ENCODE data around the gene HEXIM1. TPM values are rescaled to one million over a fixed set of nuclear protein-coding genes. Genes with fewer than 3 reads are reported as not detected.

Gene HEXIM1
- polyA plus RNA-seq, 1 donor = 36.1 TPM

DNA sequence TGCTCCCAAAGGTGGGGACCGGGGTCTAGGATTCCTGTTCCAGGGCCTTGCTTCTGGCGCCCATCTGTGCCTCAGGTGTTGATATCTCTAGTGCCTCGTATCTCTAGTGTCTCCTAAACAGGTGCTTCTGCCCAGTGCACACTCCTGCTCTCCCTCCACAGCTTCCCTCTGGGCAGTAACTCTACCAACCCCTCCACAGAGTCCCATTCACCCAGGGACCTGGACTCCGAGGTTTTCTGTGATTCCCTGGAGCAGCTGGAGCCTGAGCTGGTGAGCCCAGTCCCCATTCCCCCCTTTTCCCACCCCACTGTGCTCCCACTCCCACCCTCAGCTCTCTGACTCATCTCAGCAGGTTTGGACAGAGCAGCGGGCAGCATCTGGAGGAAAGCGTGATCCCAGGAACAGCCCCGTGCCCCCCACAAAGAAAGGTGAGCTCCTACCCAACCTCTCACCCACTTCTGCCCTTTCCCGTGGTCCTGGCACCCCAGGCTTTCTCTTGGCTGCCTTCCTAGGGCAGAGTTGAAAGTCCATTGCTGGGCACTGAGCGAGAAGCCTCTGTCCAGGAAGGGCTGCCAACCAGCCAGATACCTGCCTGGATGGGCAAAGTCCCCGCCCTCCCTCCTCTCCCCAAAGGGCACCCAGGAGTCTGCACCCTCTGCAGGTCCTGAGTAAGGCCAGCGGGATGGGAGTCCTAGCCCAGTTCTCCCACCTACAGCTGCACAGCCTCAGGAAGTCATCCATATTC lies 10.5 kb upstream of the HEXIM1 start:
- no peak for DNase-seq
- WGBS (ENCODE audit: insufficient coverage, low lambda C conversion rate) = no CpG with 5 or more reads among the region's 11 CpGs
- H3K4me3 ChIP-seq (ENCODE audit: low read length) = no peak overlapping the region

DNA sequence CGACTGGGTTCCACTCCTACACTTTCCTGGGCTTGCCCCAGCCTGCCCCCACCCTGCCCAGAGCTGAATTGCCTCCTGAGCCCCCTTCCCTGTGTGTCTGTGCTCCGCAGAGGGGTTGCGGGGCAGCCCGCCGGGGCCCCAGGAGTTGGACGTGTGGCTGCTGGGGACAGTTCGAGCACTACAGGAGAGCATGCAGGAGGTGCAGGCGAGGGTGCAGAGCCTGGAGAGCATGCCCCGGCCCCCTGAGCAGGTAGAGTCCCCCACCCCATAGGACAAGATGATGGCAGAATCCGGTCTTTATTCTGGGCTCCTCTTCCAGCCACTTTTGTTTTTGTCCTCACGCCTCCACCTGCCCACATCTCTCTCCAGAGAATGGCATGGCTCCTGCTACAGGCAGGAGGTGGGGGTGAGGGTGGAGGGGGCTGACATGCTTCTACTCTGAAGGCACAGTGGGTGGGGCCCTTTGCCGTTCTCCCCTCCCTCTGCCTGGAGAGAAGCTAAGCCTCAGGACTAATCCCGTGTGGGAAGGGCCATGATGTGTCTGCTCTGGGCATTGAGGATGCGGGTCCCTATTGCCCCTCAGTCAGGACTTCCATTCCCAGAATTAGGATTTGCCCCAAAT lies 9.3 kb upstream of the HEXIM1 start:
- no peak for DNase-seq
- WGBS (ENCODE audit: insufficient coverage, low lambda C conversion rate) = no CpG with 5 or more reads among the region's 14 CpGs

More for the DNA sequence above, 10.5 kb upstream of the HEXIM1 start:
- Histone ChIP-seq H3K36me3 (ENCODE audit: control insufficient read depth, insufficient read depth, low read length) (peaks cover 4% of the 10 kb centered on the region), H3K27ac (ENCODE audit: low read length) (no peak overlapping the region), H3K27me3 (ENCODE audit: control insufficient read depth, insufficient read depth, low read length) (no peaks in the 10 kb centered on the region), H3K9me3 (ENCODE audit: control insufficient read depth, low read depth, low read length) (peaks cover 7% of the 10 kb centered on the region), H3K4me1 (ENCODE audit: control insufficient read depth, insufficient read depth, low read length) (peaks cover 12% of the 10 kb centered on the region)

DNA sequence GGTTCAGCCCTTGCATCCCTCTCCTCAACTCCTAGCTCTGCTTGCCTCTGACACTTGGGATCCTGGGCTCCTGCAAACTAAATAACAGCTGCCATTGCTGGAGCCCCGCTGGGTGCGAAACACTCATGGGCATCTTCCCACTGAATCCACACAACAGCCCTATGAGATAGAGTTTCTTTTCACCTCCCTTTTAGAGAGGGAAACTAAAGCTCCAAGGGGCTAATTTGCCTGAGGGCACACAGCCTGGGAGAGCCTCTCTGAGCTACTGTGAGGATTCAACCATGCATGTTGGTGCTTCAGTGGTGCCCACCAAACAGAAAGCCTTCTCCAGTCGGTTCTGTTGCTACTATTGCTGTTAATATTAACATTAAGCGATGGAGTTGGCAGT lies 8.7 kb upstream of the HEXIM1 start:
- H3K9me3 ChIP-seq (ENCODE audit: control insufficient read depth, low read depth, low read length) = no peaks in the 10 kb centered on the region
- no peak for DNase-seq
- peaks cover 4% of the 10 kb centered on the region for H3K36me3 ChIP-seq (ENCODE audit: control insufficient read depth, insufficient read depth, low read length)
- no peaks in the 10 kb centered on the region for H3K27me3 ChIP-seq (ENCODE audit: control insufficient read depth, insufficient read depth, low read length)
- no peak overlapping the region for H3K27ac ChIP-seq (ENCODE audit: low read length)
- H3K4me1 ChIP-seq (ENCODE audit: control insufficient read depth, insufficient read depth, low read length) = peaks cover 21% of the 10 kb centered on the region
- WGBS (ENCODE audit: insufficient coverage, low lambda C conversion rate) = no CpG with 5 or more reads among the region's 4 CpGs
- H3K4me3 ChIP-seq (ENCODE audit: low read length) = no peak overlapping the region

More for the DNA sequence above, 9.3 kb upstream of the HEXIM1 start:
- Histone ChIP-seq H3K4me1 (ENCODE audit: control insufficient read depth, insufficient read depth, low read length) (peaks cover 18% of the 10 kb centered on the region), H3K27me3 (ENCODE audit: control insufficient read depth, insufficient read depth, low read length) (no peaks in the 10 kb centered on the region), H3K4me3 (ENCODE audit: low read length) (no peak overlapping the region), H3K36me3 (ENCODE audit: control insufficient read depth, insufficient read depth, low read length) (peaks cover 4% of the 10 kb centered on the region), H3K9me3 (ENCODE audit: control insufficient read depth, low read depth, low read length) (no peaks in the 10 kb centered on the region), H3K27ac (ENCODE audit: low read length) (no peak overlapping the region)

DNA sequence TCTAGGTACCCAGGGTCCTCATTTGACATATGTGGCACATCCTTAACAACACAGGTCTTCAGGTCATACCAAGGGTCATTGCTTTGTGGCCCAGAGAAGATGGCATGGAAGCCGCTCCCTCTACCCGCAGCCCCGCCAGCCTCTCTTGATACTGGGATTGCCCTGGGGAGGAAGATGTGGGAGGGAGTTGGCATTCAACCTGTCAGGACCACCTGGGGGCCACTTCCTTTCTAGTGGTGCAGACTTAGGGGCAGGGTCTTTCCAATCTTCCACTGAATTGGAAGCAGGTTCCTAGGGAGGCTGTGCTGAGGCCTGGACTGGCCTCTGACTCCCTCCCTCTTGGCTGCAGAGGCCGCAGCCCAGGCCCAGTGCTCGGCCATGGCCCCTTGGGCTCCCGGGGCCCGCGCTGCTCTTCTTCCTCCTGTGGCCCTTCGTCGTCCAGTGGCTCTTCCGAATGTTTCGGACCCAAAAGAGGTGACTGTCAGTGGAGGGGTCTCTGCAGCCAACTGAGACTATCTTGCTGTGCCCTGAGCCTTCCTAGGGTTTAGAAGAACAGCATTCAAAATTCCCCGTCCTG lies 5.1 kb upstream of the HEXIM1 start:
- no peak overlapping the region for H3K4me3 ChIP-seq (ENCODE audit: low read length)
- WGBS (ENCODE audit: insufficient coverage, low lambda C conversion rate) = 100% methylated on average over 1 of the region's 13 CpGs
- H3K27ac ChIP-seq (ENCODE audit: low read length) = peak overlapping the region; percentile 75
- no peaks in the 10 kb centered on the region for H3K27me3 ChIP-seq (ENCODE audit: control insufficient read depth, insufficient read depth, low read length)
- no peaks in the 10 kb centered on the region for H3K9me3 ChIP-seq (ENCODE audit: control insufficient read depth, low read depth, low read length)
- peaks cover under 1% of the 10 kb centered on the region for H3K36me3 ChIP-seq (ENCODE audit: control insufficient read depth, insufficient read depth, low read length)
- peaks cover 29% of the 10 kb centered on the region for H3K4me1 ChIP-seq (ENCODE audit: control insufficient read depth, insufficient read depth, low read length)
- no peak for DNase-seq

DNA sequence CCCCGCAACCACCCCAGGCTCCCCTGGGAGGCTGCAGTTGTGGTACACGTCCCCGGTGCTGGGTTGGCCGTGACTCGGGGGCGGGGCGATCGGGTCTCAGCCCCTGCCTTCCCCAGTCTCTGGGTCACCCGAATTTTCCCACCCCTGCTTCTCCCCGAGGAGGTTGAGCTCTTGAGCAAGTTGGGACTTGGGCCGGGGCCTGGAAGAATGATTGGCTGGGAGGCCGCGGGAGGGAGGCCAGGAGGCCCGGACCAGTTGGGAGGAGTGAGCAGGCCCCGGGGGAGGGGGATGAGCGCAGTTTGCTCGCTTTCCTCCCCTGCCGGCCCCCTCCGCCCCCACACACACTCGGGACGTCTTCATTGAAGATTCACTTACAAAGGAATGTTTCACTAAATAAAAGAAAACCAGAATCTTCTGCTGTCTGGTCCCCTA lies 4.5 kb upstream of the HEXIM1 start:
- no peaks in the 10 kb centered on the region for H3K27me3 ChIP-seq (ENCODE audit: control insufficient read depth, insufficient read depth, low read length)
- peak overlapping the region; percentile 47 for H3K4me3 ChIP-seq (ENCODE audit: low read length)
- peak overlapping the region; percentile 75 for H3K27ac ChIP-seq (ENCODE audit: low read length)
- peaks cover 29% of the 10 kb centered on the region for H3K4me1 ChIP-seq (ENCODE audit: control insufficient read depth, insufficient read depth, low read length)
- no peaks in the 10 kb centered on the region for H3K9me3 ChIP-seq (ENCODE audit: control insufficient read depth, low read depth, low read length)
- no CpG with 5 or more reads among the region's 21 CpGs for WGBS (ENCODE audit: insufficient coverage, low lambda C conversion rate)
- DNase-seq = peak in 1 of 2 donors; percentile 61
- H3K36me3 ChIP-seq (ENCODE audit: control insufficient read depth, insufficient read depth, low read length) = no peaks in the 10 kb centered on the region

DNA sequence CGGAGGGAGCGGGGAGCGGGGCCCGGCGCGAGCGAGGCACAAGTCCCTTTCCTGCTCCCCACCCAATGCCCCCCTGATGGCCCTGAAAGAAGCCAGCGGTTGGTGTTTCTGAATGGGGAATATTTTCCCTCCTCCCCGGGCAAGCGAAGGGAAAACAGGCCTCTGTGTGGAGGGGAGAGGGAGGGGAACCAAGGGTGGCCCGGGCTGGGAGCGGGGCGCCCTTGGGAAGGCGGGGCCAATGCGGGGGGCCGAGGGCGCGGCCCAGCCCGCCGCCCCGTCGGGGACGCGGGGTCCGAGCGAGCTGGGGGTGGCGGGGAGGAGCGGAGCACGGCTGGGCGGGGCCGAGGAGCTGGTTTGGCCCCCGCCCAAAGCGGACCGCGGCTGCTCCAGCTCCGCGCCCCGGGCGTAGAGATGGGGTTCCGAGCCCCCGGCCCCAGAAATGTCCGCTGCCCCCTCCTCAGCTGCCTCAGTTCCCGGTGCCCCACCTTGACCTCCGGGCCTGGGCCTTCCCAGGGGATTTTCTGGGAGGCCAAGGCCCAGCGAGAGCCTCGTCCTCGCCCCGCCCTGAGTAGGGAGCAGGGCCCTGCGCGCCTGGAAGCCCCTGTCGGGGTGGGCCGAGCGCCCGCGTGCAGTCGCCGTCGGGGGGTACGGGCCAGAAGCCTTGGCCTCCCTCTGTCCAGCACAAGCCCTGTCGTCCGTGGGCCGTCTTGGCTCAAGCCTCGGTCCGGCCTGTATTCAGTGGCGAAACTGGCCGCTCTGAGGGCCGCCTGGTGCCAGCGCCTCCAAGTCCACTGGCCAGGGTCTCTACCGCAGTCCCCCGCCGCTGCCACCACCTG lies 3.9 kb upstream of the HEXIM1 start:
- Histone ChIP-seq H3K4me1 (ENCODE audit: control insufficient read depth, insufficient read depth, low read length) (peaks cover 29% of the 10 kb centered on the region), H3K27me3 (ENCODE audit: control insufficient read depth, insufficient read depth, low read length) (no peaks in the 10 kb centered on the region), H3K9me3 (ENCODE audit: control insufficient read depth, low read depth, low read length) (no peaks in the 10 kb centered on the region), H3K27ac (ENCODE audit: low read length) (peak overlapping the region; percentile 75), H3K4me3 (ENCODE audit: low read length) (peak overlapping the region; percentile 47), H3K36me3 (ENCODE audit: control insufficient read depth, insufficient read depth, low read length) (no peaks in the 10 kb centered on the region)
- WGBS (ENCODE audit: insufficient coverage, low lambda C conversion rate) = no CpG with 5 or more reads among the region's 71 CpGs
- peak in 1 of 2 donors; percentile 74 for DNase-seq

DNA sequence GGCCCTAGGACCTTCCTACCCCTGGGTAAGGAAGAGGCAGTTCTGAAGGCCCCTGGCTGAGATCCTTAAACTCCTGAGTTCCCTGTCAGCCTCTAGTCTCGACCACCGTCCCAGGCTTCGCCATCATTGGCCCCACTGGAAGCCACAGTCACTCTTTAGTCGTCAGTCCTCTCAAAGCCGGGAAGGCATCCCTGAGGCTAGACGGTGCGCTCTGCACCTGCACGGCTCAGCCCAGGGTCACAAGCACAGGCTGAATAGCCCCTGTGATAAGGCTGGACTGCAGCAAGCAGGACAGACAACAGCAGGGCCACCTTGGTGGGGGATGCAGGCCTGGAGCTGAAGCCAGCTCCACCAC lies 3.3 kb upstream of the HEXIM1 start:
- WGBS (ENCODE audit: insufficient coverage, low lambda C conversion rate) = no CpG with 5 or more reads among the region's 8 CpGs
- Histone ChIP-seq H3K4me3 (ENCODE audit: low read length) (peak overlapping the region; percentile 47), H3K4me1 (ENCODE audit: control insufficient read depth, insufficient read depth, low read length) (peaks cover 29% of the 10 kb centered on the region), H3K27me3 (ENCODE audit: control insufficient read depth, insufficient read depth, low read length) (no peaks in the 10 kb centered on the region), H3K36me3 (ENCODE audit: control insufficient read depth, insufficient read depth, low read length) (no peaks in the 10 kb centered on the region), H3K9me3 (ENCODE audit: control insufficient read depth, low read depth, low read length) (no peaks in the 10 kb centered on the region), H3K27ac (ENCODE audit: low read length) (peak overlapping the region; percentile 69)
- DNase-seq = peak in 1 of 2 donors; percentile 18

DNA sequence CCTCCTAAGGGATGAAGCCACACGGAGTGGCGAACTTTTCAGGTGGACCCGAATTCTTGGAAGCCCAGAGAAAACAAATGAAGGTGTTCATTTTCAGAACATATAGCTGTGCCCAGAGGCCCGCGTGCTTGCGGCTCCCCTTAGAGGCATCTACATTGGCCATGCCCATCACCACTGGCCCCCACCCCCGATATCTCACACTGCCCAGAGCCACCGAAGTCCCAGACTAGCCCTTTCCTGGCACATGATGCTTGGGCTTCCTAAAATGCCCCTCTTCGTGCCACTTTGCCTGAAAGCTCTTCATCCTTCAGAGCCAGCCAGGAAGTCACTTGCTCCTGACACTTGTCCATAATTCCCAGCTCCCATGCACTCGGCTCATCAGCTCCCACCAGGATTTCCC lies 2.1 kb upstream of the HEXIM1 start:
- no peaks in the 10 kb centered on the region for H3K9me3 ChIP-seq (ENCODE audit: control insufficient read depth, low read depth, low read length)
- H3K36me3 ChIP-seq (ENCODE audit: control insufficient read depth, insufficient read depth, low read length) = no peaks in the 10 kb centered on the region
- peak in 1 of 2 donors; percentile 12 for DNase-seq
- no peak overlapping the region for H3K4me3 ChIP-seq (ENCODE audit: low read length)
- no CpG with 5 or more reads among the region's 10 CpGs for WGBS (ENCODE audit: insufficient coverage, low lambda C conversion rate)
- peaks cover 34% of the 10 kb centered on the region for H3K4me1 ChIP-seq (ENCODE audit: control insufficient read depth, insufficient read depth, low read length)
- H3K27me3 ChIP-seq (ENCODE audit: control insufficient read depth, insufficient read depth, low read length) = no peaks in the 10 kb centered on the region
- H3K27ac ChIP-seq (ENCODE audit: low read length) = peak overlapping the region; percentile 92

DNA sequence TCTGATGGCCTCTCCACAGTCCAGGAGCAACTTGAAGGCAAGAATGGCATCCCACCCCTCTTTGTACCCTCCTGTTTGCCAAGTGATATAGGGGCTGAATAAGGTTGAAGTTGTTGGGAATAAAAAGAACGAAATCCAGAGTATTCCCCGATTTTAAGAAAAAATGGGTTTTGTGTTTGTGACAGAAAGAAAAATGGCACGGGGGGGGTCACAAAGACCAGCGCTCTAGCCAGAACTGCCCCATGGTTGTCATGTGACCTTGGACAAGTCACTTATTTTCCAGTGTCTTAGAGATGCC lies 1.7 kb upstream of the HEXIM1 start:
- no peaks in the 10 kb centered on the region for H3K9me3 ChIP-seq (ENCODE audit: control insufficient read depth, low read depth, low read length)
- H3K4me1 ChIP-seq (ENCODE audit: control insufficient read depth, insufficient read depth, low read length) = peaks cover 38% of the 10 kb centered on the region
- H3K4me3 ChIP-seq (ENCODE audit: low read length) = peak overlapping the region; percentile 62
- H3K27me3 ChIP-seq (ENCODE audit: control insufficient read depth, insufficient read depth, low read length) = no peaks in the 10 kb centered on the region
- no peak for DNase-seq
- H3K36me3 ChIP-seq (ENCODE audit: control insufficient read depth, insufficient read depth, low read length) = no peaks in the 10 kb centered on the region
- WGBS (ENCODE audit: insufficient coverage, low lambda C conversion rate) = 100% methylated on average over 1 of the region's 4 CpGs
- H3K27ac ChIP-seq (ENCODE audit: low read length) = peak overlapping the region; percentile 92

DNA sequence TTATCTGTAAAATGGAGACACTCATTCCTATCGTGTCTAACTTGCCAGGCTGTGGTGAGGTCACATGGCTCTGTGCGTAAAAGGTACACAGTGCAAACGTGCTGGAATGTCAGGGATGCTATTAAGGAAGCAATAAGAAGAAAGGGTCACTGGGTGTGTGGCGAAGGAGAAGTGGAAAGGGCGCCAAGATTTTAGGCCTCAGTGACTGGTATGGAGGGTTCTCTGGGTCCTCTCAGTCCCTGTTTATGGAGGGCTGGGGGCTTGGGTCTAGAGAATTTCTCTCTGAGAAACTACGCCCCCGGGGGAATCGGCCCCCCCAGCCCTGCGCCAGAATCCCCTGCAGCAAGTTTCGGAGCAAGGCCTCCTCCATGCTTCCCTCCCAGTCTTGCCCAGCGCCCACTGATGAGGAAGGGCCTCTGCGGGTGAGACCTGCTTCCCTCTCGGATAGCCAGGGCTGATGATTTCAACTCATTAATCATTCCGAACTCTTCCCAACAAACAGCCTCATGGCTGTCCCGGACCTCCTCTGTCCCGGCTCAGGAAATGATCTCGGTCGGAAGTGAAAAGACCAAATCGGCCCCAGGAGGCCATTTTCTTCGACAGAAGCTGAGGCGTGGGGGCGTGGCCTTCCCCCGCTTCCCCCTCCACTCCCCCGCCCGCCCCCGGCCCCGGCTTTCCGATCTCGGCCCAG lies 1.2 kb upstream of the HEXIM1 start:
- peak; percentile 91 to 93 for DNase-seq
- Histone ChIP-seq H3K4me3 (ENCODE audit: low read length) (peak overlapping the region; percentile 62), H3K4me1 (ENCODE audit: control insufficient read depth, insufficient read depth, low read length) (peaks cover 42% of the 10 kb centered on the region), H3K36me3 (ENCODE audit: control insufficient read depth, insufficient read depth, low read length) (no peaks in the 10 kb centered on the region), H3K27me3 (ENCODE audit: control insufficient read depth, insufficient read depth, low read length) (no peaks in the 10 kb centered on the region), H3K9me3 (ENCODE audit: control insufficient read depth, low read depth, low read length) (no peaks in the 10 kb centered on the region), H3K27ac (ENCODE audit: low read length) (peak overlapping the region; percentile 92)
- WGBS (ENCODE audit: insufficient coverage, low lambda C conversion rate) = no CpG with 5 or more reads among the region's 29 CpGs

Measured in large intestine (tissue), 3 donors.